KOPT-K1 (cell line): ENCODE data around the gene GSX2.

ENCODE experiments used
- H3K27ac ChIP-seq: fragments of 200-600 bp; sonication (generic); 2 replicates; pipeline ENCODE4 v1.5.1; 2016; ENCODE audit warnings: antibody characterized with exemption, mild to moderate bottlenecking, low read depth, low read length; ENCODE audit not compliant: poor library complexity, severe bottlenecking
- H3K36me3 ChIP-seq: fragments of 200-600 bp; sonication (generic); 2 replicates; pipeline ENCODE4 v1.5.1; 2017; ENCODE audit warnings: antibody characterized with exemption, mild to moderate bottlenecking, low read length, moderate library complexity; ENCODE audit not compliant: insufficient read depth
- H3K9me3 ChIP-seq: fragments of 200-600 bp; sonication (generic); 2 replicates; pipeline ENCODE4 v1.5.1; 2017; ENCODE audit warnings: antibody characterized with exemption, low read length, mild to moderate bottlenecking; ENCODE audit not compliant: insufficient read depth, poor library complexity, severe bottlenecking

The GSX2 gene

DNA sequence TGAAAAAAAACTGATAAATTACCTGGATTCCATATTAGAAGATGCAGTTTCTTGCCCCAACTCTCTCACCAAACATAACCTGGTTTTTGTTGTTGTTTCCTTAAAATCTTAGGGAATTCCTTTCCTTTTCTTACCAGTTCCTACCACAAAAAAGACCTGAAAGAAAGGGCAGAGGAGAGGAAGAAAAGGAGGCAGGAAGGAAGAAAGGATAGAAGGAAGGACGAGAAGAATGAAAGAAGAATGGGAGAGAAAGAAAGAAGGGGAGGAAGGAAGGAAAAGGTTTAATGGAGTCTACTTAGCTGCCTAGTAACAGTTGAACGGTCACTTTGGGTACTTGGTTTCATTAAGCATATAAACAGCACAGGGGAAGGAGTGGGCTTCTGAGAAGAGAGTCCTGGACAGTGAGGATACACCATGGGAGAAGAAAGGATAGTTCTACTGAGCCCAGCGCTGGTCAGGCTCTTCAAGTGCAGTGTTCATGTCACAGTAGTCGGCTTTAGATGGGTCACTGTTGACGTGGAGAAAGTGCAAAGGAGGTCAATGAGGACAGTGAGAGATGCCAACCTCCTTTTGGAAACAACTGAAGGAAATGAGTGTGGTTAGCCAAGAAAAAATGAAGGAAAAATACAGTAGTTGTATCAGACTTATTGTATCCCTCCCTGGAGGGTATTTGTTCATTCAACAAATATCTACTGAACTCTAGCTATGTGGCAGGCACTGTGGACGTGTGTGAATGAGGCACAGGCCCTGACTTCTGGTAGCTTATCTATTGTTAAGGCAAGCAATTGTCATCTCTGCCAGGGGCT is 34.5 kb upstream of the GSX2 start:
- H3K36me3 ChIP-seq = no peaks in the 10 kb centered on the region
- H3K9me3 ChIP-seq = no peaks in the 10 kb centered on the region
- H3K27ac ChIP-seq = peak overlapping the region; percentile 76

DNA sequence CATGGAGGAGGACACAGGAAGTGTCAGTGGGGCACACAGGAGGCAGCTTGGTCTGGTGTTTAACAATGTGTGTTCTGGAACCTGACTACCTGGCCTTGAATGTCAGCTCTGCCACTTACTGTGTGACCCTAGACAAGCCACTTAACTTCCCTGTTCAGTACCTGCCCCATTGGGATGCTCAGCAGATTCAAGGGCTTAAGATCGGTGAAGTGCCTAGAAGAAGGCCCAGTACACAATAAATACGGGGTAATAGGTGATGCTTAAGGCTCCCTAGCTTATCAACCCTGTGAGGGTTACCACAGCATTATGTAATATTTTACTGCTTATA is 33.9 kb upstream of the GSX2 start:
- no peak overlapping the region for H3K27ac ChIP-seq
- no peaks in the 10 kb centered on the region for H3K9me3 ChIP-seq
- H3K36me3 ChIP-seq = no peaks in the 10 kb centered on the region

- no peak overlapping the region for H3K27ac ChIP-seq
- no peaks in the 10 kb centered on the region for H3K36me3 ChIP-seq
- H3K9me3 ChIP-seq = no peaks in the 10 kb centered on the region
Observed at GRCh38 chr4:54066718-54067129, 33.2 kb upstream of the GSX2 start.

DNA sequence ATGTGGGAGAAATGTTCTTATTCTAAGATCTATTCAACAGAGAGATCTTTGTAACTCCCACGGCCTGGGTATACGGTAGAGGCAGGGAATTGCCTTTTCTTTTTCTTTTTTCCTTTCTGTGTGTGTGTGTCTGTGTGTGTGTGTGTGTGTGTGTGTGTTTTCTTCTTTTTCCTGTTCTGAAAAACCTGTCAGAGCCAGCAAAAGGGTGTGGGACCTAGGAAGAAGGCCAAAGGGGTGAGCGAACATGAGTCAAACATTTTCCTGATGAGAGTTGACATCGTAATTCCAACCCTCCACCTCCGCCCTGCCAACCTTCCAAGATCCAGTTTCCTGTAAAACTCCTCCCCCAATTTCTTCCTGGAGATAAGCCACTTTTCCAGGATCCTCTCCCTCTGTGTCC is 32.8 kb upstream of the GSX2 start:
- H3K36me3 ChIP-seq = no peaks in the 10 kb centered on the region
- H3K9me3 ChIP-seq = no peaks in the 10 kb centered on the region
- no peak overlapping the region for H3K27ac ChIP-seq

GRCh38 chr4:54073271-54073880 is 26.6 kb upstream of the GSX2 start:
- no peaks in the 10 kb centered on the region for H3K36me3 ChIP-seq
- H3K9me3 ChIP-seq = no peaks in the 10 kb centered on the region
- no peak overlapping the region for H3K27ac ChIP-seq

DNA sequence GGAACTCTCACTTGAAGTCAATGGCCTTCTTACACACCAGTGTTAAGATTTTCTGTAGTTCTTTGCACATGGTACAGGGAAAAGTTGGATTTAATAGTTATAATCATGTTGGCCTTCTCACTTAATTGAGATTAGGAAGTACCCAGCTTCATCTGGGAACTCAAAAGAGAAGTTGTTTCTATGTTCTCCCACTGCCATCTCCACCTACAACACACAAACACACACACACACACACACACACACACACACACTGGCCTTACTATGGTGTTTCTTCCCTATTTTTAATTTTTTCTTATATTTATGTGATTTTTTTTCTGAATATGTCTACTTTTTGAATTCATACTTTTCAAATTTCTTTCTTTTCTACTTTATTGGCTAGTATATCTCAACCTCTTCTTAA is 25.6 kb upstream of the GSX2 start:
- Histone ChIP-seq H3K36me3 (no peaks in the 10 kb centered on the region), H3K9me3 (no peaks in the 10 kb centered on the region), H3K27ac (no peak overlapping the region)

GRCh38 chr4:54076673-54077072 is 23.3 kb upstream of the GSX2 start:
- Histone ChIP-seq H3K36me3 (no peaks in the 10 kb centered on the region), H3K9me3 (no peaks in the 10 kb centered on the region), H3K27ac (no peak overlapping the region)

DNA sequence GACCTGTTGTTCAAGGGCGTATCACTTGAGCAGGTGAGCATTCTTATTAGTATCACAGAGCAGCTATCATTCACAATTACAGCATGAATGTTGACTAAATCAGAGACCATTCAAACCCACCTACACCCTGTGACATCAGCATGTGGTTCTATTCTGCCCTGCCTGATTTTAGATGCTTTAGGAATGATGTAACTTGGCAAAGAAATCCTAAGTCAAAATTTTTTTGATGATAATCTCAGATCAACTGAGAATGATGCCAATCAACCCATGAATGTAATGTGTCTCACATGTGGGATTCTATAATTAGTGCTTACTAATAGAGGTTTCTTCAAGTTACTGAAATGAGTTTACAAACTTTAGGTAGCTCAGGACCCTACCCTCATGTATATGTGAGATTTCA is 22.2 kb upstream of the GSX2 start:
- Histone ChIP-seq H3K9me3 (no peaks in the 10 kb centered on the region), H3K27ac (no peak overlapping the region), H3K36me3 (no peaks in the 10 kb centered on the region)

DNA sequence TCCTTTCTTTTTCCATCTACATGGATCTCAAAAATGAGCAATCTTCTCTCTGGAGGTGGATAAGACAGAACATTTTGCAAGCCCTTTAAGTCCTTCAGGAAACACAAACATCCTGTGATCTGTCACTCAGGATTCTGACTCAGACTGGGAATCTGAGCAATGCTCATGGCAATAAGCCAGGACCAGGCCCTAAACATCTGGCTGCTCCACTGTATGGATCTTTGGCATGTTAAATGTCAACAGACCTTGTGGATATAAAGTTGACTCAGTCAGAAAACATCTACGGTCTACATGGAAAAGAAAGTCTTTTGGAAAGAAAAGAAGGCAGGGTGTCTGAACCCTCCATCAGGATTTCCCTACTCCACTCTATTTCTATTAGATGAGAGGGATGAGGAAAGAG is 17.8 kb upstream of the GSX2 start:
- H3K27ac ChIP-seq = no peak overlapping the region

GRCh38 chr4:54085284-54085683 is 14.7 kb upstream of the GSX2 start:
- H3K36me3 ChIP-seq = no peaks in the 10 kb centered on the region
- H3K27ac ChIP-seq = no peak overlapping the region
- no peaks in the 10 kb centered on the region for H3K9me3 ChIP-seq

More for the DNA sequence above, 17.8 kb upstream of the GSX2 start:
- Histone ChIP-seq H3K36me3 (no peaks in the 10 kb centered on the region), H3K9me3 (no peaks in the 10 kb centered on the region)

- no peaks in the 10 kb centered on the region for H3K9me3 ChIP-seq
- H3K36me3 ChIP-seq = no peaks in the 10 kb centered on the region
Observed at GRCh38 chr4:54089875-54090274, 10.1 kb upstream of the GSX2 start.

DNA sequence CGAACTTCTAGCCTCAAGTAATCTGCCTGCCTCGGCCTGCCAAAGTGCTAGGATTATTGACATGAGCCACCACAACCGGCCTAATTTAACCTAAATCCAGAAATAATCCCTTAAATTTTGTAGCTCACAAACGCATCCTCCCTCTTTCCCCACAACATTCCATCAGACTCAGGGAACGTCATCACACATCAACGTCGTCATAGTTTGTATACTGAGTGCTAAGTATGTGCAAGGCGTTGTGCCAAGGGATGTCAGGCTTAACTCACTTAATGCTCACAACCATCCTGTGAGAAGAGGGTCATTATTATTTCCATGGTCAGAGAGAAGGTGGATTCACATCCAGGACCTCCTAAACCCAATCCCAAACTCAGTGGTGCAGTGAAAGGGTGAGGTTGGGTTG is 9.6 kb upstream of the GSX2 start:
- Histone ChIP-seq H3K36me3 (no peaks in the 10 kb centered on the region), H3K9me3 (no peaks in the 10 kb centered on the region), H3K27ac (no peak overlapping the region)

More at GRCh38 chr4:54089875-54090274, 10.1 kb upstream of the GSX2 start:
- H3K27ac ChIP-seq = no peak overlapping the region

GRCh38 chr4:54090804-54091623 is 8.9 kb upstream of the GSX2 start:
- no peaks in the 10 kb centered on the region for H3K36me3 ChIP-seq
- no peaks in the 10 kb centered on the region for H3K9me3 ChIP-seq
- H3K27ac ChIP-seq = no peak overlapping the region

DNA sequence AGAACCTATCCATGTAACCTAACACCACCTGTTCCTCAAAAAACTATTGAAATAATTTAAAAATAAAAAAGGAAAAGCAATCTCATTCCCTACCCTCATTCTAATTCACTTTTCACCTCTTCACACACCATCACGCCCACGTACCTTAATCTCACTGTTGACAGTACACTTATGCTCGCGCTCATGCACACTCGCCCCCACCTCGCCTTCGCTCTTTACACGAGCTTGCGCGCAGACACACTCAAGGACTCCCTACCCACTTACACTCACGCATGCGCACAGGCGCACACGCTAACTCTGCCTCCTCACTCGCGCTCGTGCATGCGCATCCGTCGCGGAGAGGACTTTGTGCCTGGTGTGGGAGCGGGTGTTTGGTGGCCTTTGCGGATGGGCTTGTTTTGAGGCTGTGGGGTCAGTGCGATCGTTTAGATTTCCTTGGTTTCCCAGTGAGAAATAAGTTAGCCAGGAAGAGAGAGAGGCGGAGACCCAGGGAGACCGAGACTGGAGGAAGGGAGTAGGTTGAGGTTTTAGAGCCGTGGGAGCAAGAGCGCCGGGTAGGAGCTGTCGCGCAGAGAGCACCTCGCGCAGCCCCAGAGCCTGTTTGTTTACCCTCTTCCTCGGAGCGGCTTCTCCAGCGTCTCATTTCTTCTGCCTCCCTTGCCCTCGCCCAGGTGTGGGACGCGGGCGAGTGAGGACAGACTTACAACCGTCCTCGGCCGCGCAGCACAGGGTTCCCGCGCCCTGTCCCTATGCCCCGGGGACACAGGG is 8.1 kb upstream of the GSX2 start:
- Histone ChIP-seq H3K9me3 (no peaks in the 10 kb centered on the region), H3K36me3 (no peaks in the 10 kb centered on the region), H3K27ac (no peak overlapping the region)
